GM18498 (cell line): ENCODE results near the gene DMD.
"Not testable (repeated sequence)": the region's sequence is repeated elsewhere in the genome, so short reads cannot be mapped to it uniquely, and the experiment has no call there.

Experiments used
- ATAC-seq: cut with Tn5 transposase; IDR thresholded peaks from one replicate; pipeline ENCODE4 v1.9.1; 2021; ENCODE audit warnings: mild to moderate bottlenecking, moderate library complexity; ENCODE audit not compliant: unreplicated experiment

Gene DMD

DNA sequence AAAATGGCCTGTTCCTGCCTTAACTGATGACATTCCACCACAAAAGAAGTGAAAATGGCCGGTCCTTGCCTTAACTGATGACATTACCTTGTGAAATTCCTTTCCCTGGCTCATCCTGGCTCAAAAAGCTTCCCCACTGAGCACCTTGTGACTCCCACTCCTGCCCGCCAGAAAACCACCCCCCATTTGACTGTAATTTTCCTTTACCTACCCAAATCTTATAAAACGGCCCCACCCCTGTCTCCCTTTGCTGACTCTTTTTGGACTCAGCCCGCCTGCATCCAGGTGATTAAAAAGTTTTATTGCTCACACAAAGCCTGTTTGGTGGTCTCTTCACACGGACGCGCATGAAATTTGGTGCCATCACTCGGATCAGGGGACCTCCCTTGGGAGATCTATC is 1833.5 kb downstream of the DMD start:
- ATAC-seq = not testable (repeated sequence)

DNA sequence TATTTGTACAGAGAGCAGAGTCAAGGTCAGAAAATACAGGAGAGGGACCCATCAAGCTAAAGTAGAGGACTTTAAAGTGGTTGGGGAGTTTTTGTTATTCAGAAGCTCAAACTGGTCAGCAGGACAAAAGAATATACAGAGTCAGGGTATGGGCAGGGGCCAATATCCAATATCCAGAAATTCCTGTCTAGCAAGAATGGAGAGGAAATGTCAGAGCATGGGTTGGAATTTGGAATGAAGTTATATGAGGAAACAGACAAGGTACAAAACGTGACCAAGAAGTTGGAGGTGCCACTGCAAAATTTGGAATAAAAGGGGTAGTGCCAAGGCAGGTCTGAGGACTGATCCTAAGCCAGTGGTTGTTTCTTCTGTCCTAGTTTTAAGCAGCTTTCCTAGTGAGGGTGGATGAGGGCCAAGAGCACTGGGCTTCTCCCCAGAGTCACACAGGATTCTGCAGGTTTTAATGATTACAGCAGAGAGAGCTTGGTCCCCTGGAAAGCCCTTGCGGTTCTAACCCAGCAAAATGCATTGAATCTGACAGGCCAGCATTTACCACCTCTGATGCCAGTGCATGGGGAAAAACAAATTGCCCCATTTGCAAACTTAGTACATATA is 1834.8 kb downstream of the DMD start:
- ATAC-seq = no peak

DNA sequence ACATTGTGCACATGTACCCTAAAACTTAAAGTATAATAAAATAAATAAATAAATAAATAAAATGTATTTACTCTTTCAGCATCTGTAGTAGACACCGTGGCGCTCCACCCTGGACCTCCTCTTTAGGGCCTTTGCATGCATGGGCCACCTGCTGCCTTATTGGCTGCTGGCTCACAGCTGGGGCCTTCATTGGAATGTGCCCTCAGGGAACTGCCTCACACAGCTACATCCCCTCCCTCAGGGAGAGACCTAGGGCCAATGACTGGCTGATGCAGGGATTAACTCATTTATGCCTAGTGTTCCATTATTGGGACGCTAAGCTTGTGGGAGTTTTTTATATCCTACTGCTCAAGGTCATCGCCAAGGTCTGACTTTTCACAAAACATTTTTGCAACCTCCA is 1836.6 kb downstream of the DMD start:
- ATAC-seq = no peak

DNA sequence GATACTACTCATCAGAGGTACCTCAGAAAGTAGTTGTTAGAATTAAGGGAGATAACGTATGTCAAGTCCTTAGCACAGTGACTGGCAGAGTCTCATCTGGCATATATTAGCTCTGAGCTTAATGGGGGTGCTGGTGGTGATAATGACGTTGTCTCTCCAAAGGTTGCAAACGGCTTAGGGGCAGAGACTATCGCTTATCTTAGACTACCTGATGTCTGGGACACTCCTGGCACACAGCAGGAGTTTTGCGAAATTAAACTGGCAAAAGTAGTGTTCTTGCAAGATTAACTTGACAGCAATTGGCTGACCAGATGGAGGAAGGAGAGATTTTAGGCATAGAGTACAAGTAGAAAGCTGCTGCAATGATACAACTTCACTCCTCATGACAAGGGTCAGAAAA is 1839.4 kb downstream of the DMD start:
- ATAC-seq = no peak

DNA sequence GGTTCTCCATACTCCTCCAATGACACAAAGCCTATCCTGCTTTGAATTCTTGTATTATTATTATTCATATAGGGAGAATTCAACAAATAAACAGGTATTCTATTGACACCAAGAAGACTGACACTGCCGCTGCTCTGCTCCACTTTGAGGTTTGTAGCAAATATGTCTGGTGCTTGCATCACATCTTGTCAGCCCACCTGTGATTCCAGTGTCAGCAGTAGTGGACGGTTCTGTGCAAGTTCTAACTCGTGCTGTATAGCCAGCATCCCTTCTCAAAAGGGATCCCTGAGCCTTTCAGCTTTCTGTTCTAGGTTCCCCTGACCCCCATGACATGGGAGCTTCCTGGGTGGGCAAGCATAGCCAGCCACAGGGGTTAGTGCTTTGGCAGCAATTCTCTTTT is 1843.5 kb downstream of the DMD start:
- no peak for ATAC-seq

DNA sequence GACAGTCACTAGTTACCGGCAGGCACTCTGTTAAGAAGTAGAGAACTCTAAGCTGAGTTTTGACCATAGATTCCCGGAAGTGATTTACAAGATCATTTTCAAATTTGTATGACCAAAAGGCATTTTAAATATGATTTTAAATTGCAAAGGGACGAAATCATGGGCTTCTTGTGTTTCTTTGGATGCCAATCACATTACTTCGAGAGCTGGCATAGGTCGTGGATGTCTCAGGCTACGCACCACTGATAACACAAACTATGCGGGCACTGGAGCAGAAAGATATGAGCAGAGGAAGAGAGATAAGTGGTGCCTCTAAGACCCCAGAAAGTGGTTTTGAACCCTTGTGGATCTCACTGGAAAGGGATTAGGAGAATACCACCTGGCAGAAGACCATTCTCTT is 1845.3 kb downstream of the DMD start:
- no peak for ATAC-seq

DNA sequence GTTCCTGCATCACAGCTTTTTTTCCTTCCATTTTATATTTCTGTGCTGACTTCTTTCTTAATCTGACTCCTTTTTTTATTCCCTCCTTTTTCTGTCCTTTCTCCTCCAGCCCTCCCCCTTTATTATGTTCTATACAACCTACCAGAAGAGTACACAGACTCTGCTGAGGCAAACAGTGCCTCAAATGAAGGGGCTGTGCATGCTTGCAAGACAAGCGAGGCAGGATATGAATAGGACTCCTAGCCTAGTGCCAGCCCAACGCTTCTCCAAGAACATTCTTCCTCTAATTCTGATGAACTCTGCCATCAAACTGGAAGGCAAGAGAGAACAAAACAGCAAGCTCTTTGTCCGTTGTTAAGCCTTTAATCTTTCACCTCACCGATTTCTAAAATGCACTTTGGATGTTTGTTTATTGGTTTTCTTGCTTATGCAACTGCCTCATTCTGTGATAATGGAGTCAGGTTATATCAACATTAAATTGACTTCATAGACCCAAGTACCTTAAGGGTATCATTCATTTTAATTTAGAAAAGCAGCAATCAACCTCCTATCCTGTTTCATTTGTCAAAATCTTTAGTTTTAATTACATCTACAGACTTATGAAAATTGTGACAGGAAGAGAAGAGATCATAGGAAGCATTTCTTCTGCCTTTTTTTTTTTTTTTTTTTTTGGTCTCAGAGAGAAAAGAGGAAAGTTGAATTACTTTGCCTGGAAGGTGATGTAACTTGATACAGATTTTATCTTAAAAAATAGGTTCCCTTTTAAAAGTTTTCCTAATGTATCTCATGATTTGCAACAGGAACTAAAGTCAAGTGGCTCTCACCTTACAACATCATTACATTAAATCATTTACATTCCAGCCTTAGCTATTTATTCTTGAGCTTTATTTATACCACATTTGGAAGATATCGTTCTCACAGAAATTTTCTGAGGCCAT is 1854.8 kb downstream of the DMD start:
- ATAC-seq = no peak

DNA sequence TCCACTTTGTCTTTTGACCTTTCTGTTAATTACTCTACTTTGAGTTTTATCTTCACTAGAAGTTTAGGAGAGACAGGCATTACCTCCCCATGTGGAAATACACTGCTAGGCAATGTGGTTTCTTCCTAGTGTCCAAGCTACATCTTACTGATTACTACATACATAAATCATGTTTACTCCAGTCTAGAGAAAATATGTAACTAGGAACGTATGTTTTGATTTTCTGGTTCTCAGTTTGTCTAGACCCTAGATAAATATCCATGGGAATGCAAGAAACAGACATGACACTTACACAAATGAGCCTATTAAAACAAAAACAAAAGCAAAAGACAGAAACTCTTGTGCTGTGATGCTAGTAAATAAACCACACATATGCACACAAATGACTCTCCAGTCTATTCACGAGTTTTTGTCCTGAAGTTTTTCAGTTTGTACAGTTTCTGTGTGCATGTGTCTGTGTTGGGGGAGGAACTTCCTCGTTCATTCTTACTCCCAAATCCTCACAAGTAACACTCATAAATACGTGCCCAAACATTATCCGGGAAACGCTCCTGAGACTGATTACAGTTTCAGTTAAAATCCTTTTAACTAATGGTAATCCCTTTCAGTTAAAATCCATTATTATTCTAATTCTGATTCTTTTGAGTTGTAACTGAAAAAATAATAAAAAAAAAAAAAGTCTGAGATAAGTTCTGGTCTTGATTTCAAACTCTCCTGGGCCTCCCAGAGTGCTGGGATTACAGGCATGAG is 1856.0 kb downstream of the DMD start:
- no peak for ATAC-seq

DNA sequence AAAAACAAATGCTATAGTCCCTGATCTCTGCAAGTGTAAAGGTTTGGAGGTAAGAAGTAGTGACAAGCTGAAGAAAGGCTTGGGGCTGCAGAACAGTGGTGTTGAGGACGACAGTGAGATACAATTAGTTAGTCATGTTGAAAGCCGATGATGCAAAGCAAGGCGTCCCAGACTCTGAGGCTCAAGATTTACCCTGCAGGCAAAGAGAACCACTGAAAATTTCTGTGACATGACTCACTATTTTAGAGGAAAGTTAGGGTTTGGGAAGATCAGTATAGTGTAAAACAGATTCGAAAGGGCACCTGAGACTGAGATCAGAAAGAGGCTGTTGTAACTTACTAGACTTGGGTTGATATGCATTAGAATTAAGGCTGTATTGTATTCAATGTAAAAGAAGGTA is 1858.3 kb downstream of the DMD start:
- no peak for ATAC-seq

DNA sequence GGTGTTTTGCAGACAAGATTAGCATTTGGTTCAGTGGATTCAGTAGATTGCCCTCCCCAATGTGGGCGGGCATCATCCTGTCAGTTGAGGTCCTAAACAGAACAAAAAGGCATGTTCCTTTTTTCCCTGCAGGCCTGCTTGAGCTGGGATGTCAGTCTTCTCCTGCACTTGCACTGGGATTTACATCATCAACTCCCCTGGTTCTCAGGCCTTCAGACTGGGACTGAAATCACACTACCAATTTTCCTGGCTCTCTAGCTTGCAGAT is 1860.6 kb downstream of the DMD start:
- no peak for ATAC-seq

DNA sequence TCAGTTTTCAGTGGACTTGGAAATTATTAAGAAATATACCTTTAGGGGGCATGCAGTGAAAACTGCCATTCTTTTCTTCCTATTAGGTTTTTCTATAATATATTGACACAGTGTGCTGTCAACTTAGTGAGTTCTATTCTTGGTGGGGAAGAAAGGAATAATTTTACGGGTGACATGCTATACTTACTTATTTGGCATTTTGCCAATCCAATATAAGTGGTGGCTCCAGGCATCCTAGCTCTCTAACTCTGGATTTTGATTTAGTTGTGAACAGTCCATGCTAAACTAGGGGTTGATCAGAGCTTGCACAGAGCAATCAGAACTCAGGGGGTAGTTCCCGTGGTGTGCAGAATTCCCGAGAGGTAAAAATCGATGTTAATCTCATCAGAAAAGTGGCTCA is 1861.8 kb downstream of the DMD start:
- no peak for ATAC-seq

DNA sequence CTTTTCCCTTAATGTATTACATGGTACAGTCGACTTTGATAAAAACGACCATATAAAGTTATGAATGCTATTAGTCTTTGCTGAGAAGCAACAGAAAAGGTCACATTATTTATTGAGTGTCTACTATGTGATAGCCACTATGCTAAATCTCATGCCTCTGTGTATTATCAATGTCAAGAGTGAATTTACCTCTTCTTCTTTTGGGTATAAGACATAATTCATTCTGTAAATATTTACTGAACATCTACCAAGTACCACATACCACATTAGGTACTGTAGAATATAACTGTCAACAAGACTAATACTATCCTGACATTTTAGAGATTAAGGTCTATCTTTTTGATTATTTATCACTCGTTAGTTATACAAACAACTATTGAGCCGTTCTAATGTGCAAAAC is 1870.8 kb downstream of the DMD start:
- ATAC-seq = no peak

DNA sequence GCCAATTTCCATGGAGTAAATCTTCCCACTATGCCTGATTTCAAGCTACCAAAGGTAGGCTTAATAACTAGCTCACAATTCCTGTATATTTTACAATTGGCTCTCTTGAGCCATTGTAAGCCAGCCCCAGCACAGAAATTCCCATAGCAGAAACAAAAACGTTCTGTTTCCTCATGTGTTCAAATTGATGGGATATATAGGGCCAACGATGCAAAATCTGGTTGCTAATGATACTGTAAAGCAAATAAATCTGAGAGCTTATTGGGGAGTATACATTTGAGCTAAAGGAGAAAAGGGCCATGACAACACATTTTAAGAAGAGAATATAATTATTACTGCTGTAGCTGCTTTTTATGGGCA is 1872.4 kb downstream of the DMD start:
- no peak for ATAC-seq

DNA sequence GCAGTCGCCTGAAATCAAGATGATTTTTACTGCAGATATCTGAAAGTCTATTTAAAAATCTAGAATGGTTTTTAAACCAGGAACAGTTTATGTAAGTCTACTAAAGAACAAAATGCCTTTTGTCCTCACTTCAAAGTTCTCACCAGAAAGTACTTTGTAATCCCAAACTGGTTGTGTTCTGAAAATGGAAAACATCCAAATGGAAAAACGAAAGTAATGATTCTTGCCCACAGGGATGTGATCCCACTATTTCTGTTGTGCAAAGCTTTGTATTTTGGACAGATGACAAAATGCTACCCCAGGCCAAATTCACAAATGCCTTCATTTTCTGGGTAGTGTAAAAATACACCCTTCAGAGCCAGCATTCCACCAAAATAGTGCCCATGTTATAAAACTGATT is 1874.0 kb downstream of the DMD start:
- no peak for ATAC-seq

DNA sequence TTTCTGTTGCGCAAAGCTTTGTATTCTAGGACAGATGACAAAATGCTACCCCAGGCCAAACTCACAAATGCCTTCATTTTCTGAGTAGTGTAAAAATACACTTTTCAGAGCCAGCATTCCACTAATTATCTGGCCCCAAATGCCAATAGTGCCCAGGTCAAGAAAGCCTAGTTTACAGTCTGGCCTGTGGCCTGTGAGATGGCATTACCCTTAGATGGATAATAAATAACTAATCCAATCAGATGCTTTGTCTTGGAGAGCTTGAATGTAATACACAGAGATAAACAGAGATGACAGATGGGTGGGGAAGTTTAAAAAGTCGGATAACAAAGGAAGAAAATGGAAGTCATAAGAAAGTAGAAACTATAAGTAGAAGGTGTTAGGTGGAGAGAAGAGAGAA is 1874.9 kb downstream of the DMD start:
- no peak for ATAC-seq

DNA sequence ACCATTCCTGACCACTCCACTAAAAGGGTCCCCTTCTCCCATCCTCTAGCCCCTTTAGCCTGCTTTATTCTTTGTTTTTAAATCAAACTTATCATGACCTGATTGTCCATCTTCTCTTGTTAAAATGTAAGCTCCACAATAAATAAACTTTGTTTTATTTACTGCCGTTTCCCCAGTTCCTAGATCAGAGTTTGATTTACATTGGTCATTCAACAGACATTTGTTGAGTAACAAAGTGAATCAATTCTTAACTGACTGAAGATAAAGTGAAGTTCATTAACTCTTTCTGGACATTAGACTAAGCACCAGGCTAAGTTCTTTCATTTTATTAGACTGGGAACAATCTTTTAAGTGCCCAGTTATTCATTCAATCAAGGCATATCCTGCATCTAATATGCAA is 1876.4 kb downstream of the DMD start:
- ATAC-seq = no peak

DNA sequence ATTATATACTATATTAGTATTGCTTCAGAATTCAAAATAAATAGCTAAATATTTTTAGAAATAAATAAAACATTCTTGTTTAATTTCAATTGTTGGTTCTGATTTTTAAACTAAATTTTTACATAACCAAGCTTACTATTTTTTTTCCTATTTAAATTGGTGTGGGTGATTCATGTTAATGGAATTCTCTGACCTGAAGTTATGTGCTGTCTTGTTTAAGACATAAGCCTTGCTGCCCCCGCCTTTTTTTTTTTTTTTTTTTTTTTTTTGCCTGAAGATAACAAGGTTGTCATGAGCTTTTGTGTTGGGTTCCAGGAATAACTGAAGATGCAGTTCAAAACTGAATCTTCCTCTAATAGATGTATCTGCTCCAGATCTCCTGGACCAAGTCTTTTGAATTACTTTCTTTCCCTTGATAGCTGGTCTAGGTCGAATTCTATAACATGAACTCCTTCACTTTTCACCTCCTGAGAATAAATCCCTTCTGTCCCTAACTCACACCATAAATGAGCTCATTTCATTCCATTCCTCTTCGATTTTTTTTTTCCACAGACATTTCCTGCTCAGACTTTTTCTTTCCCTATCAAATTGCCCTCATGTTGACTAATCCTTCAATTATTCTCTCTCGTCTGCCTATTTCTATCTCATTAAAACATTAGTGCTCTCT is 1878.1 kb downstream of the DMD start:
- ATAC-seq = no peak

DNA sequence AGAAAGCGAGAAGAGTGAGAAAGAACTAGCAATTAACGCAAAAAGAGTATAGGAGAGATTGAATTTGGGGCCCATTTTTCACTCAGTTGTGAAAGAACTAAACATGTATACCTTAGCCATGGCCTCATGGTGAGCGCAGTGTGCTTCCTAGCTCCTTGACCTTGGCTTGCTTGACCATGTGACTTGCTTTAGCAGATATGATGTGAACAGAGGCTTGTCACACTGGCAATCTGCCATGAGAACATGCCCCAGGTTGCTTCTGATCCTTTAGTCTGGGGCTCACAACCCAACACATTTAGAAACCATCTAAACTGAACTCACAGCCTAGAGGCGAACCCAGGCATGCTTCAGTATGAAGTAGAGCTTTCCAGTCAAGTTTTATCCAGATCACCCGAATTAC is 1879.4 kb downstream of the DMD start:
- no peak for ATAC-seq

DNA sequence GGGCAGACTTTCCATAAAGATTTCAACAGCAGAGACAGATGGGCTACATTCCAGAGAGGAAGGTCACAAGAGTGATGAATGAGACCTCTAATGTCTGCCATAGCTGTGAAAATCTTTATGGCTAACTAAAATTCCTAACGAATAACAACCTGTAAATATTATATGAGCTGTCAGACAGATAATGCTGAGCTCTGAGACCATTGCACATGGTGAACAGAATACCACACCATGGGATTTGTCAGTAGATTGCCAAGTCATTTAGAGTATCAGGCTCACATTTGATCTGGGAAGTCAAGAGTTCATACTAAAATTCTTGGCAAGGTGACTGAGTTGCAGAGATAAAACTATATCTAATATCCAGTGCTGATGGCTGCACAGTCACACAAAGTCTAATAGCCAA is 1880.3 kb downstream of the DMD start:
- ATAC-seq = no peak

DNA sequence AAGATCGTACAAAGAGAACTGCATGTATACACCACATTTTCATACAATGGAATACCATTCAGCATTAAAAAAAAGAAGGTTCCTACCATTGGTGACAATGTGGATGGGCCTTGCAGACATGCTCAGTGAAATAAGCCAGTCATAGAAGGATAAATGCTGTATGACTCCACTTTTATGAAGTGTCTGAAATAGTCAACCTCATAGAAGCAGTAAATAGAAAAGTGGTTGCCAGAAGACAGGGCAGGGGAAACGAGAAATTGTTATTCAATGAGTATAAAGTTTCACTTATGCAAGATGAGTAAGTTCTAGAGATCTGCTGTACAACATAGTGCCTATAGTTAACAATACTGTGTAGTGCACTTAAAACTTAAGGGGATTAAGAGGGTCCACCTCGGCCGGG is 1882.1 kb downstream of the DMD start:
- ATAC-seq = no peak

DNA sequence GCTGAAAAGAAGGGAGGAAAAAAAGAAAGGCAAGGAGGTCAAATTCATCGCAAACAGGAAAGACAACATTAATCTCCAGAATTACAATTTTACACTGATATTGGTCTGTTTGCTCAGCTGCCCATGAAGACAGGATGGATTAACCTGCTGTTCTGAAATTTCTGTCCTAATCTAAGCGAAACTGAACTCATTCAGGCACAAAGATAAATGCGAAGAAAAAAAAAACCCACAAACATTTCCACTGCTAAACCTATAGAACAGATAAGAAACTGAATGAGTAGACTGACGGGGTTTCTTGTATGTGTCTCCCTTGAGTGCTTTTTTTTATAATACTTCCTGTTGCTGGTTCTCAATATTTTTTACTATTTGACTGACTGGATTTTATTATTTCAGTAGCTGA is 1887.7 kb downstream of the DMD start:
- peak; percentile 94 for ATAC-seq

DNA sequence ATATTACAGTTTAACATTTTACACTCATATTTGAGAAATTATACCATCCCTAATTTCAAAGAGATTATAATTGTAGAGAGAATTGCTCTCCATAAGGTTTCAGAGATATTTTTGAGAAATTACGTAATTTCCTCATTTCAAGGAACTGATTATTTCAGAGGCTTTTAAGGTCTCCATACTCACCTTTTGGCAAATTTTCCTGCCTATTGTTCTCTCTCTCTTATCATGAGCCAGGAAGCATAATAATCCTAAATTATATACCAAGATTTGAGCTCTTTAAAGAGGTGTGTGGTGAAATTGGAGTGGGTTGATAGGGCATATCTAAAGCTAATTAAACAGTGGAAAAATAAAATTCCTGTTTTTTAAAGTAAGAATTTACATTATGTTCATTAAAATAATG is 1890.6 kb downstream of the DMD start:
- no peak for ATAC-seq
